IMR-90 (cell line): ENCODE data around the gene CAMTA1. TPM values are rescaled to one million over a fixed set of nuclear protein-coding genes. Genes with fewer than 3 reads are reported as not detected.

ENCODE experiments used
- ATAC-seq: fragments of 200-7000 bp; cut with Tn5 transposase; 2 replicates; pipeline ENCODE4 v1.9.1; 2020; ENCODE audit warnings: low read depth, mild to moderate bottlenecking, moderate library complexity
- BruUV-seq: library from RNA; stranded (reverse); fragments of 400-500 nt; replicated peaks from 2 replicates; lab custom pipeline; 2021; lab: Mats Ljungman, UMichigan
- CTCF ChIA-PET: fragments of 300-600 bp; formaldehyde crosslinking; extraction: SDS; loops from one replicate; lab custom pipeline; 2021; ENCODE audit warnings: antibody characterized with exemption; lab: Yijun Ruan, JAX
- POLR2A ChIA-PET: fragments of 300-600 bp; sonication (Branson Sonifier 250); formaldehyde crosslinking; loops from one replicate; lab custom pipeline; 2022; ENCODE audit warnings: antibody characterized with exemption; ENCODE audit not compliant: unreplicated experiment; lab: Charles Lee
- DNase-seq: peaks from one replicate; pipeline ENCODE4 v3.0.0; 2013
- H2AFZ ChIP-seq: replicated peaks from 2 replicates; pipeline ENCODE3; 2013; ENCODE audit warnings: low read length, mild to moderate bottlenecking; ENCODE audit not compliant: poor library complexity
- H2AK5ac ChIP-seq: 2 replicates; pipeline ENCODE4 v1.6.1; 2013; ENCODE audit warnings: low read depth, low read length, inconsistent platforms
- H2AK9ac ChIP-seq: replicated peaks from 2 replicates; pipeline ENCODE3; 2013; ENCODE audit warnings: mild to moderate bottlenecking, low read depth, low read length, moderate library complexity; ENCODE audit not compliant: poor library complexity
- H2BK120ac ChIP-seq: 2 replicates; pipeline ENCODE4 v1.6.1; 2013; ENCODE audit warnings: low read depth, low read length, inconsistent platforms
- H2BK15ac ChIP-seq: 3 replicates; pipeline ENCODE4 v1.6.1; 2013; ENCODE audit warnings: low read depth, low read length, inconsistent platforms
- H2BK20ac ChIP-seq: 2 replicates; pipeline ENCODE4 v1.6.1; 2013; ENCODE audit warnings: low read depth, mild to moderate bottlenecking, inconsistent platforms, low read length, moderate library complexity
- H2BK5ac ChIP-seq: 2 replicates; pipeline ENCODE4 v1.6.1; 2013; ENCODE audit warnings: mild to moderate bottlenecking, low read depth, low read length, inconsistent platforms; ENCODE audit not compliant: poor library complexity, severe bottlenecking
- H3K14ac ChIP-seq: replicated peaks from 2 replicates; pipeline ENCODE4 v1.6.1; 2013; ENCODE audit warnings: low read depth, low read length, inconsistent platforms
- H3K18ac ChIP-seq: 2 replicates; pipeline ENCODE4 v1.6.1; 2013; ENCODE audit warnings: low read depth, low read length, control low read depth
- H3K23ac ChIP-seq: 2 replicates; pipeline ENCODE4 v1.6.1; 2013; ENCODE audit warnings: low read depth, low read length, inconsistent platforms
- H3K27ac ChIP-seq: 2 replicates; pipeline ENCODE4 v1.5.1; 2013; ENCODE audit warnings: mild to moderate bottlenecking, control low read depth, low read length; ENCODE audit not compliant: insufficient read depth
- H3K27me3 ChIP-seq: 2 replicates; pipeline ENCODE4 v1.6.1; 2013; ENCODE audit warnings: low read length; ENCODE audit not compliant: control insufficient read depth, insufficient read depth
- H3K36me3 ChIP-seq: 2 replicates; pipeline ENCODE4 v1.6.1; 2013; ENCODE audit warnings: low read length, mixed read lengths; ENCODE audit not compliant: control insufficient read depth, insufficient read depth
- H3K4ac ChIP-seq: 2 replicates; pipeline ENCODE4 v1.6.1; 2013; ENCODE audit warnings: low read depth, low read length, inconsistent platforms
- H3K4me1 ChIP-seq: 2 replicates; pipeline ENCODE4 v1.6.1; 2013; ENCODE audit warnings: low read length, mixed read lengths; ENCODE audit not compliant: control insufficient read depth, insufficient read depth
- H3K4me2 ChIP-seq: 2 replicates; pipeline ENCODE4 v1.6.1; 2013; ENCODE audit warnings: low read depth, mild to moderate bottlenecking, control low read depth, low read length, moderate library complexity
- H3K4me3 ChIP-seq: 2 replicates; pipeline ENCODE4 v1.5.1; 2013; ENCODE audit warnings: low read depth, mild to moderate bottlenecking, control low read depth, low read length, moderate library complexity; ENCODE audit not compliant: insufficient read depth
- H3K56ac ChIP-seq: 2 replicates; pipeline ENCODE4 v1.6.1; 2013; ENCODE audit warnings: low read length, inconsistent platforms; ENCODE audit not compliant: insufficient read depth; ENCODE audit errors: extremely low read depth
- H3K79me1 ChIP-seq, 2 experiments: 2 replicates each; pipeline ENCODE4 v1.6.1; 2013; ENCODE audit warnings: low read length in 2 of 2, inconsistent platforms in 1 of 2, low read depth in 1 of 2
- H3K9ac ChIP-seq: 2 replicates; pipeline ENCODE4 v1.6.1; 2013; ENCODE audit warnings: low read depth, low read length, control low read depth
- H3K9me1 ChIP-seq: 2 replicates; pipeline ENCODE4 v1.6.1; 2013; ENCODE audit warnings: low read length, inconsistent platforms; ENCODE audit not compliant: insufficient read depth
- H3K9me3 ChIP-seq: 2 replicates; pipeline ENCODE4 v1.6.1; 2013; ENCODE audit warnings: low read length; ENCODE audit not compliant: control insufficient read depth, insufficient read depth
- H4K20me1 ChIP-seq: 2 replicates; pipeline ENCODE4 v1.6.1; 2013; ENCODE audit warnings: low read length, inconsistent platforms; ENCODE audit not compliant: insufficient read depth
- H4K5ac ChIP-seq: 2 replicates; pipeline ENCODE4 v1.6.1; 2013; ENCODE audit warnings: mild to moderate bottlenecking, low read depth, low read length, control low read depth
- H4K8ac ChIP-seq, 2 experiments: 2 replicates each; pipeline ENCODE4 v1.6.1; 2013; ENCODE audit warnings: low read depth in 2 of 2, low read length in 2 of 2, control low read depth in 1 of 2, inconsistent platforms in 1 of 2
- H4K91ac ChIP-seq: 2 replicates; pipeline ENCODE4 v1.6.1; 2013; ENCODE audit warnings: low read depth, low read length, inconsistent platforms; ENCODE audit not compliant: insufficient read depth
- BHLHE40 ChIP-seq: fragments of 150-350 bp; IDR thresholded peaks from 2 replicates; pipeline ENCODE4 v1.6.1; 2016; ENCODE audit warnings: mild to moderate bottlenecking, low read depth, low read length
- FOS ChIP-seq: fragments of 150-350 bp; IDR thresholded peaks from 2 replicates; pipeline ENCODE4 v1.6.1; 2016; ENCODE audit warnings: low read depth, low read length
- NFE2L2 ChIP-seq: fragments of 150-350 bp; IDR thresholded peaks from 2 replicates; pipeline ENCODE4 v1.6.1; 2016; ENCODE audit warnings: low read depth, mild to moderate bottlenecking, low read length
- POLR2A ChIP-seq: IDR thresholded peaks from 2 replicates; pipeline ENCODE4 v1.6.1; 2012; ENCODE audit warnings: mild to moderate bottlenecking, low read depth, low read length
- RAD21 ChIP-seq: IDR thresholded peaks from 2 replicates; pipeline ENCODE4 v1.6.1; 2012; ENCODE audit warnings: low read length, improper control_type of control experiment
- WGBS, 2 experiments: methylation state at CpG; one replicate each; pipeline versions ENCODE4 v1.1.5 to v1.1.7; 2013; ENCODE audit warnings: missing lambda C conversion rate in 2 of 2; ENCODE audit not compliant: insufficient read length in 1 of 2; ENCODE audit errors: extremely low coverage in 2 of 2; 5-methylcytosine and 5-hydroxymethylcytosine counted together
- dilution Hi-C: fragments of 300-500 bp; cut with HindIII; formaldehyde crosslinking; loops from one replicate; pipeline ENCODE4 v1.14.3; 2018; ENCODE audit warnings: low sequenced_read_pairs; ENCODE audit not compliant: unreplicated experiment
- in situ Hi-C: fragments of 300-500 bp; cut with MboI; formaldehyde crosslinking; loops from 3 replicates; pipeline ENCODE4 v1.14.3; 2019; ENCODE audit warnings: low sequenced_read_pairs, inconsistent platforms, mixed read lengths
- intact Hi-C: fragments of 100-400 bp; cut with micrococcal nuclease; formaldehyde crosslinking; loops from 2 replicates; pipeline ENCODE4 v1.10.0; 2022
- polyA plus RNA-seq, 3 experiments: library from polyadenylated mRNA; depleted of rRNA; stranded (reverse); fragments of >200 nt; gene quantifications; 2 replicates each; pipeline ENCODE4 v1.2.3, GENCODE V29; 2012; ENCODE audit warnings: low replicate concordance in 1 of 3
- total RNA-seq: library from RNA; depleted of rRNA; stranded (reverse); fragments of >200 nt; gene quantifications from 2 replicates; pipeline ENCODE4 v1.2.3, GENCODE V29; 2012
- TF ChIP-seq, protein P1 (sequence below): fragments of 150-350 bp; IDR thresholded peaks from 2 replicates; pipeline ENCODE4 v1.6.1; 2017; ENCODE audit warnings: mild to moderate bottlenecking, antibody characterized with exemption, low read length, low read depth
- TF ChIP-seq, protein P2 (sequence below): fragments of 150-350 bp; IDR thresholded peaks from 2 replicates; pipeline ENCODE4 v1.6.1; 2016; ENCODE audit warnings: low read depth, mild to moderate bottlenecking, low read length, moderate library complexity, borderline replicate concordance

Gene CAMTA1
- total and polyA plus RNA-seq, 2 of the 4 experiments (the other 2 are of a cell fraction), result 35.5 to 74.3 TPM

DNA sequence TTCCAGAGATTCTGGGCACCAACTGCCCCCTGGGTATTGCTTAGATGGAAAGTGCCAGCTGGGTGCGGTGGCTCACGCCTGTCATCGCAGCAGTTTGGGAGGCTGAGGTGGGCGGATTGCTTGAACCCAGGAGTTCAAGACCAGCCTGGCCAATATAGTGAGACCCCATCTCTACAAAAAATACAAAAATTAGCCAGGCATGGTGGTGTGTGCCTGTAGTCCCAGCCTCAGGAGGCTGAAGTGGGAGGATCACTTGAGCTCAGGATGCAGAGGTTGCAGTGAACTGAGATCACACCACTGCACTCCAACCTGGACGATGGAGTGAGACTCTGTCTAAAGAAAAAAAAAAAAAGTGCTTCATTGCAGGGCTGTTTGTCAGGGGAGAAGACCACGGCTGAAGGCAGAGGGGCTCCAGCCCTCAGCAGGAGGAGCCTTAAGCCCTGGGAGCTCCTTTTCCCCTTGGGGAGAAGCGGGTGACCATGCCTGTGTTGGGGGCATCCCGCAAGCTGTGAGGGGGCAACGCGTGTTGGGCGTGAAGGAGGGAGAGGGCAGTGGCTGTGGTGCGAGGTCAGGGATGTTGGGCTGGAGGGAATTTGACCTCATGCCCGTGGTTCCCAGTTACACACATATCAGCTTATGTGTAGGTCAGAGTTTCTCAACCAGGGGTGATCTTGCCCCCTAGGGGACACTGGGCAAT, 854.3 kb downstream of the CAMTA1 start:
- Histone ChIP-seq H3K56ac (no peak overlapping the region), H3K14ac (no peak overlapping the region), H3K4me2 (no peak overlapping the region), H4K91ac (no peak overlapping the region), H2BK5ac (no peak overlapping the region), H2BK120ac (no peak overlapping the region), H2AK5ac (no peak overlapping the region), H4K20me1 (no peaks in the 10 kb centered on the region), H3K9ac (no peak overlapping the region), H3K79me1 (no peaks in the 10 kb centered on the region), H3K36me3 (no peaks in the 10 kb centered on the region), H3K23ac (no peak overlapping the region), H3K4me3 (no peak overlapping the region), H3K27ac (no peak overlapping the region), H3K27me3 (peaks cover 5% of the 10 kb centered on the region; the same call in 1 of the 2 replicates), H4K5ac (no peak overlapping the region), H2AK9ac (no peak overlapping the region), H2BK15ac (no peak overlapping the region), H2BK20ac (no peak overlapping the region), H3K18ac (no peak overlapping the region), H4K8ac (no peak overlapping the region), H3K9me1 (no peaks in the 10 kb centered on the region), H3K9me3 (no peaks in the 10 kb centered on the region), H3K4ac (no peak overlapping the region), H3K4me1 (peaks cover 5% of the 10 kb centered on the region; the same call in 1 of the 2 replicates), H2AFZ (no peak overlapping the region)
- no peak for ATAC-seq
- CTCF ChIA-PET, result interaction anchor here (0.6 kb wide), 1 partner anchor 449 kb away, joined by 3 read pairs; no protein-coding TSS in a partner anchor
- TF ChIP-seq RAD21, result no peak
- TF ChIP-seq, protein P1, sequence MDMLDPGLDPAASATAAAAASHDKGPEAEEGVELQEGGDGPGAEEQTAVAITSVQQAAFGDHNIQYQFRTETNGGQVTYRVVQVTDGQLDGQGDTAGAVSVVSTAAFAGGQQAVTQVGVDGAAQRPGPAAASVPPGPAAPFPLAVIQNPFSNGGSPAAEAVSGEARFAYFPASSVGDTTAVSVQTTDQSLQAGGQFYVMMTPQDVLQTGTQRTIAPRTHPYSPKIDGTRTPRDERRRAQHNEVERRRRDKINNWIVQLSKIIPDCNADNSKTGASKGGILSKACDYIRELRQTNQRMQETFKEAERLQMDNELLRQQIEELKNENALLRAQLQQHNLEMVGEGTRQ, result no peak
- TF ChIP-seq NFE2L2, result no peak
- no peak for TF ChIP-seq POLR2A
- TF ChIP-seq BHLHE40, result no peak
- no peak for TF ChIP-seq FOS
- TF ChIP-seq, protein P2, sequence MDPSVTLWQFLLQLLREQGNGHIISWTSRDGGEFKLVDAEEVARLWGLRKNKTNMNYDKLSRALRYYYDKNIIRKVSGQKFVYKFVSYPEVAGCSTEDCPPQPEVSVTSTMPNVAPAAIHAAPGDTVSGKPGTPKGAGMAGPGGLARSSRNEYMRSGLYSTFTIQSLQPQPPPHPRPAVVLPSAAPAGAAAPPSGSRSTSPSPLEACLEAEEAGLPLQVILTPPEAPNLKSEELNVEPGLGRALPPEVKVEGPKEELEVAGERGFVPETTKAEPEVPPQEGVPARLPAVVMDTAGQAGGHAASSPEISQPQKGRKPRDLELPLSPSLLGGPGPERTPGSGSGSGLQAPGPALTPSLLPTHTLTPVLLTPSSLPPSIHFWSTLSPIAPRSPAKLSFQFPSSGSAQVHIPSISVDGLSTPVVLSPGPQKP, result no peak
- no peak for DNase-seq
- BruUV-seq, result no TSS peak
- POLR2A ChIA-PET, result no interaction called here
- dilution Hi-C loops (no loop called here), intact Hi-C loops (loop anchor here (10.0 kb wide), 2 partner anchors 345 to 935 kb away; partner anchors contain the start of gene DNAJC11), in situ Hi-C loops (loop anchor here (10.0 kb wide), 1 partner anchor 835 kb away; no protein-coding TSS in a partner anchor)
- 93% methylated on average over 3 of the region's 13 CpGs; no CpG with 5 or more reads in 1 of the 2 experiments for WGBS, 2 experiments
